HEK293 (cell line): ENCODE data around the gene LGALS4.

ENCODE experiments used
- IKZF3 ChIP-seq: fragments of 450-650 bp; IDR thresholded peaks from 2 replicates; pipeline ENCODE4 v1.5.0; 2018; ENCODE audit warnings: missing biosample characterization, mild to moderate bottlenecking, missing genetic modification characterization, moderate library complexity
- MZF1 ChIP-seq: fragments of 450-650 bp; formaldehyde crosslinking; IDR thresholded peaks from 2 replicates; pipeline ENCODE4 v1.5.1; 2017; ENCODE audit warnings: missing biosample characterization, missing genetic modification characterization, borderline replicate concordance
- SCRT1 ChIP-seq: fragments of 450-650 bp; formaldehyde crosslinking; IDR thresholded peaks from 2 replicates; pipeline ENCODE4 v1.5.1; 2016; ENCODE audit warnings: missing biosample characterization, missing genetic modification characterization, borderline replicate concordance
- SCRT2 ChIP-seq: fragments of 450-650 bp; formaldehyde crosslinking; IDR thresholded peaks from 2 replicates; pipeline ENCODE4 v1.5.1; 2016; ENCODE audit warnings: missing biosample characterization, missing genetic modification characterization
- ZBTB1 ChIP-seq: fragments of 450-650 bp; formaldehyde crosslinking; IDR thresholded peaks from 2 replicates; pipeline ENCODE4 v1.5.1; 2016; ENCODE audit warnings: missing biosample characterization, missing genetic modification characterization
- ZBTB8A ChIP-seq: fragments of 450-650 bp; formaldehyde crosslinking; IDR thresholded peaks from 2 replicates; pipeline ENCODE4 v1.5.1; 2016; ENCODE audit warnings: missing biosample characterization, missing genetic modification characterization
- ZFP37 ChIP-seq: fragments of 450-650 bp; formaldehyde crosslinking; IDR thresholded peaks from 2 replicates; pipeline ENCODE4 v1.5.1; 2016; ENCODE audit warnings: missing biosample characterization, missing genetic modification characterization
- ZNF121 ChIP-seq: fragments of 450-650 bp; formaldehyde crosslinking; IDR thresholded peaks from 2 replicates; pipeline ENCODE4 v1.5.1; 2016; ENCODE audit warnings: missing biosample characterization, missing genetic modification characterization
- ZNF157 ChIP-seq: fragments of 450-650 bp; formaldehyde crosslinking; IDR thresholded peaks from 2 replicates; pipeline ENCODE4 v1.5.1; 2016; ENCODE audit warnings: missing biosample characterization, missing genetic modification characterization
- ZNF16 ChIP-seq: fragments of 450-650 bp; formaldehyde crosslinking; IDR thresholded peaks from 2 replicates; pipeline ENCODE4 v1.5.1; 2016; ENCODE audit warnings: low read depth, missing biosample characterization, missing genetic modification characterization
- ZNF19 ChIP-seq: fragments of 450-650 bp; formaldehyde crosslinking; IDR thresholded peaks from 2 replicates; pipeline ENCODE4; 2016; ENCODE audit warnings: missing biosample characterization, missing genetic modification characterization, low read depth
- ZNF202 ChIP-seq: fragments of 450-650 bp; formaldehyde crosslinking; IDR thresholded peaks from 2 replicates; pipeline ENCODE4 v1.5.1; 2016; ENCODE audit warnings: missing biosample characterization, missing genetic modification characterization, borderline replicate concordance
- ZNF214 ChIP-seq: fragments of 450-650 bp; formaldehyde crosslinking; IDR thresholded peaks from 2 replicates; pipeline ENCODE4 v1.5.1; 2017; ENCODE audit warnings: missing biosample characterization, mild to moderate bottlenecking, missing genetic modification characterization, borderline replicate concordance
- ZNF266 ChIP-seq: fragments of 450-650 bp; formaldehyde crosslinking; IDR thresholded peaks from 2 replicates; pipeline ENCODE4 v1.5.1; 2016; ENCODE audit warnings: missing biosample characterization, missing genetic modification characterization, low read depth
- ZNF350 ChIP-seq: fragments of 450-650 bp; formaldehyde crosslinking; IDR thresholded peaks from 2 replicates; pipeline ENCODE4 v1.5.0; 2017; ENCODE audit warnings: missing biosample characterization, mild to moderate bottlenecking, missing genetic modification characterization
- ZNF354C ChIP-seq: fragments of 450-650 bp; formaldehyde crosslinking; IDR thresholded peaks from 2 replicates; pipeline ENCODE4 v1.5.1; 2016; ENCODE audit warnings: missing biosample characterization, missing genetic modification characterization, low read depth, borderline replicate concordance
- ZNF426 ChIP-seq: fragments of 450-650 bp; formaldehyde crosslinking; IDR thresholded peaks from 2 replicates; pipeline ENCODE4 v1.5.1; 2017; ENCODE audit warnings: missing biosample characterization, missing genetic modification characterization, mild to moderate bottlenecking, inconsistent platforms, moderate library complexity
- ZNF433 ChIP-seq: fragments of 450-650 bp; formaldehyde crosslinking; IDR thresholded peaks from 2 replicates; pipeline ENCODE4 v1.5.1; 2016; ENCODE audit warnings: missing biosample characterization, missing genetic modification characterization, low read depth
- ZNF514 ChIP-seq: fragments of 450-650 bp; formaldehyde crosslinking; IDR thresholded peaks from 2 replicates; pipeline ENCODE4 v1.5.1; 2016; ENCODE audit warnings: missing biosample characterization, missing genetic modification characterization
- ZNF530 ChIP-seq: fragments of 450-650 bp; formaldehyde crosslinking; IDR thresholded peaks from 2 replicates; pipeline ENCODE4 v1.5.1; 2016; ENCODE audit warnings: low read depth, missing biosample characterization, missing genetic modification characterization
- ZNF544 ChIP-seq: fragments of 450-650 bp; formaldehyde crosslinking; IDR thresholded peaks from 2 replicates; pipeline ENCODE4 v1.5.0; 2017; ENCODE audit warnings: missing biosample characterization, missing genetic modification characterization
- ZNF555 ChIP-seq: fragments of 450-650 bp; formaldehyde crosslinking; conservative IDR thresholded peaks from 2 replicates; pipeline ENCODE4 v1.5.1; 2017; ENCODE audit warnings: missing biosample characterization, mild to moderate bottlenecking, missing genetic modification characterization, inconsistent platforms
- ZNF624 ChIP-seq: fragments of 450-650 bp; formaldehyde crosslinking; IDR thresholded peaks from 2 replicates; pipeline ENCODE4 v1.5.1; 2017; ENCODE audit warnings: missing biosample characterization, missing genetic modification characterization
- ZNF629 ChIP-seq: fragments of 450-650 bp; formaldehyde crosslinking; IDR thresholded peaks from 2 replicates; pipeline ENCODE4 v1.5.1; 2017; ENCODE audit warnings: missing biosample characterization, missing genetic modification characterization
- ZNF654 ChIP-seq: fragments of 450-650 bp; formaldehyde crosslinking; IDR thresholded peaks from 2 replicates; pipeline ENCODE4 v1.5.1; 2016; ENCODE audit warnings: low read depth, missing biosample characterization, missing genetic modification characterization
- ZNF664 ChIP-seq: fragments of 450-650 bp; formaldehyde crosslinking; IDR thresholded peaks from 2 replicates; pipeline ENCODE4 v1.5.1; 2016; ENCODE audit warnings: missing biosample characterization, missing genetic modification characterization
- ZNF785 ChIP-seq: fragments of 450-650 bp; formaldehyde crosslinking; IDR thresholded peaks from 2 replicates; pipeline ENCODE4 v1.5.1; 2016; ENCODE audit warnings: missing biosample characterization, missing genetic modification characterization
- ZSCAN23 ChIP-seq: fragments of 450-650 bp; formaldehyde crosslinking; IDR thresholded peaks from 2 replicates; pipeline ENCODE4 v1.5.1; 2016; ENCODE audit warnings: missing biosample characterization, missing genetic modification characterization
- ZXDB ChIP-seq: fragments of 450-650 bp; formaldehyde crosslinking; IDR thresholded peaks from 2 replicates; pipeline ENCODE4 v1.5.1; 2016; ENCODE audit warnings: missing biosample characterization, missing genetic modification characterization
- TF ChIP-seq, protein P1 (sequence below): fragments of 450-650 bp; formaldehyde crosslinking; IDR thresholded peaks from 2 replicates; pipeline ENCODE4 v1.5.1; 2016; ENCODE audit warnings: missing biosample characterization, missing genetic modification characterization
- TF ChIP-seq, protein P2 (sequence below): fragments of 450-650 bp; formaldehyde crosslinking; IDR thresholded peaks from 2 replicates; pipeline ENCODE4 v1.5.1; 2016; ENCODE audit warnings: missing biosample characterization, missing genetic modification characterization
- TF ChIP-seq, protein P3 (sequence below): fragments of 450-650 bp; formaldehyde crosslinking; IDR thresholded peaks from 2 replicates; pipeline ENCODE4 v1.5.1; 2016; ENCODE audit warnings: missing biosample characterization, missing genetic modification characterization
- TF ChIP-seq, protein P4 (sequence below): fragments of 450-650 bp; formaldehyde crosslinking; IDR thresholded peaks from 2 replicates; pipeline ENCODE4 v1.5.1; 2016; ENCODE audit warnings: missing biosample characterization, missing genetic modification characterization

LGALS4 gene

DNA sequence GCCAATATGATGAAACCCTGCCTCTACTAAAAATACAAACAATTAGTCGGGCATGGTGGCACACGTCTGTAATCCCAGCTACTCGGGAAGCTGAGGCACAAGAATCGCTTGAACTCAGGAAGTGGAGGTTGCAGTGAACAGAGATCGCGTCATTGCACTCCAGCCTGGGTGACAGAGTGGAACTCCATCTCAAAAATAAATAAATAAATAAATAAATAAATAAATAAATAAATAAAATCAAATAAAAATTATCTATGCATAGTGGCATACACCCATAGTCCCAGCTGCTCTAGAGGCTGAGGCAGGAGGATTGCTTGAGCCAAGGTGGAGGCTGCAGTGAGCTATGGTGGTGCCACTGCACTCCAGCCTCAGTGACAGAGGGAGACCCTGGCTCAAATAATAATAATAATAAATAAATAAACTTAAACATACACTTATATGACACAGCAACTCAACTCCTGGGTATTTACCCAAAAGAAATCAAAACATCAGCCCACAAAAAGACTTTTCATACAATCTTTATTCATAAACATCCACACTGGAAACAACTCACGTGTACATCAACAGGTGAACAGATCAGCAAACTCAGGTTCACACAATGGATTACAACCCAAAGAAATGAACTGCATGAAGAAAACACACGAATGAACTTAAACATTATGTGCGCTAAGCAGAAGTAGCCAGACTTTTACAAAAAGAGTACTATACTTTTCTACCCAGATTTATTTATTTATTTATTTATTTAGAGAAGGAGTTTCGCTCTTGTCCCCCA, 46.3 kb downstream of the LGALS4 start (continued):
- TF ChIP-seq MZF1: peak; percentile 64; the same call in 1 of the 2 replicates
- TF ChIP-seq ZNF624 (tag by site-specific recombination): no peak
- TF ChIP-seq ZNF530: peak; percentile 90
- TF ChIP-seq ZNF16: peak; percentile 17; the same call in 1 of the 2 replicates
- peak; percentile 97 for TF ChIP-seq ZNF426
- TF ChIP-seq, protein P1, sequence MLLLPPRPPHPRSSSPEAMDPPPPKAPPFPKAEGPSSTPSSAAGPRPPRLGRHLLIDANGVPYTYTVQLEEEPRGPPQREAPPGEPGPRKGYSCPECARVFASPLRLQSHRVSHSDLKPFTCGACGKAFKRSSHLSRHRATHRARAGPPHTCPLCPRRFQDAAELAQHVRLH: peak; percentile 85; the same call in 1 of the 2 replicates
- TF ChIP-seq ZNF514 (tag by site-specific recombination): 0 out of 2 replicates have a peak, but pooled peaks have one; percentile 68
- TF ChIP-seq ZNF19 (tag by site-specific recombination): peak; percentile 85; the same call in 1 of the 2 replicates
- peak; percentile 96 for TF ChIP-seq ZNF266 (tag by site-specific recombination)
- TF ChIP-seq ZNF664 (tag by site-specific recombination): peak; percentile 94
- TF ChIP-seq, protein P2, sequence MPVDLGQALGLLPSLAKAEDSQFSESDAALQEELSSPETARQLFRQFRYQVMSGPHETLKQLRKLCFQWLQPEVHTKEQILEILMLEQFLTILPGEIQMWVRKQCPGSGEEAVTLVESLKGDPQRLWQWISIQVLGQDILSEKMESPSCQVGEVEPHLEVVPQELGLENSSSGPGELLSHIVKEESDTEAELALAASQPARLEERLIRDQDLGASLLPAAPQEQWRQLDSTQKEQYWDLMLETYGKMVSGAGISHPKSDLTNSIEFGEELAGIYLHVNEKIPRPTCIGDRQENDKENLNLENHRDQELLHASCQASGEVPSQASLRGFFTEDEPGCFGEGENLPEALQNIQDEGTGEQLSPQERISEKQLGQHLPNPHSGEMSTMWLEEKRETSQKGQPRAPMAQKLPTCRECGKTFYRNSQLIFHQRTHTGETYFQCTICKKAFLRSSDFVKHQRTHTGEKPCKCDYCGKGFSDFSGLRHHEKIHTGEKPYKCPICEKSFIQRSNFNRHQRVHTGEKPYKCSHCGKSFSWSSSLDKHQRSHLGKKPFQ: no peak
- TF ChIP-seq, protein P3, sequence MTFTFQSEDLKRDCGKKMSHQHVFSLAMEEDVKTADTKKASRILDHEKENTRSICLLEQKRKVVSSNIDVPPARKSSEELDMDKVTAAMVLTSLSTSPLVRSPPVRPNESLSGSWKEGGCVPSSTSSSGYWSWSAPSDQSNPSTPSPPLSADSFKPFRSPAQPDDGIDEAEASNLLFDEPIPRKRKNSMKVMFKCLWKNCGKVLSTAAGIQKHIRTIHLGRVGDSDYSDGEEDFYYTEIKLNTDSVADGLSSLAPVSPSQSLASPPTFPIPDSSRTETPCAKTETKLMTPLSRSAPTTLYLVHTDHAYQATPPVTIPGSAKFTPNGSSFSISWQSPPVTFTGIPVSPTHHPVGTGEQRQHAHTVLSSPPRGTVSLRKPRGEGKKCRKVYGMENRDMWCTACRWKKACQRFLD: 0 out of 2 replicates have a peak, but pooled peaks have one; percentile 68
- TF ChIP-seq ZNF157 (tag by site-specific recombination): 0 out of 2 replicates have a peak, but pooled peaks have one; percentile 25
- 0 out of 2 replicates have a peak, but pooled peaks have one; percentile 22 for TF ChIP-seq ZNF121 (tag by site-specific recombination)
- peak; percentile 94 for TF ChIP-seq ZNF433 (tag by site-specific recombination)
- no peak for TF ChIP-seq ZNF544 (tag by site-specific recombination)
- TF ChIP-seq ZBTB8A (tag by site-specific recombination): peak; percentile 86
- TF ChIP-seq ZBTB1 (tag by site-specific recombination): peak; percentile 88; the same call in 1 of the 2 replicates
- peak; percentile 90; the same call in 1 of the 2 replicates for TF ChIP-seq ZNF202 (tag by site-specific recombination)
- peak; percentile 99 for TF ChIP-seq ZNF555 (tag by site-specific recombination)
- TF ChIP-seq SCRT1 (tag by site-specific recombination): peak; percentile 58; the same call in 1 of the 2 replicates
- TF ChIP-seq ZNF654 (tag by site-specific recombination): peak; percentile 52
- TF ChIP-seq ZNF214 (tag by site-specific recombination): peak; percentile 19; the same call in 1 of the 2 replicates
- TF ChIP-seq, protein P4, sequence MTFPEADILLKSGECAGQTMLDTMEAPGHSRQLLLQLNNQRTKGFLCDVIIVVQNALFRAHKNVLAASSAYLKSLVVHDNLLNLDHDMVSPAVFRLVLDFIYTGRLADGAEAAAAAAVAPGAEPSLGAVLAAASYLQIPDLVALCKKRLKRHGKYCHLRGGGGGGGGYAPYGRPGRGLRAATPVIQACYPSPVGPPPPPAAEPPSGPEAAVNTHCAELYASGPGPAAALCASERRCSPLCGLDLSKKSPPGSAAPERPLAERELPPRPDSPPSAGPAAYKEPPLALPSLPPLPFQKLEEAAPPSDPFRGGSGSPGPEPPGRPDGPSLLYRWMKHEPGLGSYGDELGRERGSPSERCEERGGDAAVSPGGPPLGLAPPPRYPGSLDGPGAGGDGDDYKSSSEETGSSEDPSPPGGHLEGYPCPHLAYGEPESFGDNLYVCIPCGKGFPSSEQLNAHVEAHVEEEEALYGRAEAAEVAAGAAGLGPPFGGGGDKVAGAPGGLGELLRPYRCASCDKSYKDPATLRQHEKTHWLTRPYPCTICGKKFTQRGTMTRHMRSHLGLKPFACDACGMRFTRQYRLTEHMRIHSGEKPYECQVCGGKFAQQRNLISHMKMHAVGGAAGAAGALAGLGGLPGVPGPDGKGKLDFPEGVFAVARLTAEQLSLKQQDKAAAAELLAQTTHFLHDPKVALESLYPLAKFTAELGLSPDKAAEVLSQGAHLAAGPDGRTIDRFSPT (tag by site-specific recombination): peak; percentile 33; the same call in 1 of the 2 replicates
- 0 out of 2 replicates have a peak, but pooled peaks have one; percentile 29 for TF ChIP-seq ZSCAN23 (tag by site-specific recombination)
- peak; percentile 94 for TF ChIP-seq ZFP37 (tag by site-specific recombination)
- TF ChIP-seq ZNF629 (tag by site-specific recombination): peak; percentile 74
- TF ChIP-seq ZNF785 (tag by site-specific recombination): no peak
- TF ChIP-seq ZNF354C: 0 out of 2 replicates have a peak, but pooled peaks have one; percentile 86
- TF ChIP-seq IKZF3: no peak
- peak; percentile 92 for TF ChIP-seq SCRT2 (tag by site-specific recombination)
- peak; percentile 83 for TF ChIP-seq ZXDB (tag by site-specific recombination)
- TF ChIP-seq ZNF350 (tag by site-specific recombination): no peak
